Chondrocyte (in vitro differentiated cells): ENCODE measurements around the gene PCSK9. TPM values are rescaled to one million over a fixed set of nuclear protein-coding genes. Genes with fewer than 3 reads are reported as not detected.

Source experiments
- DNase-seq: peaks from one replicate; pipeline ENCODE4 v3.0.0; 2021; ENCODE audit warnings: mixed read lengths, low spot score
- H3K27ac Mint-ChIP-seq: one replicate; pipeline ENCODE4 v1.8.0; 2021; ENCODE audit warnings: mild to moderate bottlenecking, moderate library complexity, mixed read lengths; ENCODE audit not compliant: unreplicated experiment
- H3K27me3 Mint-ChIP-seq: 2 replicates; pipeline ENCODE4 v1.8.0; 2021; ENCODE audit warnings: low read depth, mixed read lengths
- H3K36me3 Mint-ChIP-seq: 2 replicates; pipeline ENCODE4 v1.8.0; 2021; ENCODE audit warnings: low read depth, mixed read lengths
- H3K4me1 Mint-ChIP-seq: 2 replicates; pipeline ENCODE4 v1.8.0; 2021; ENCODE audit warnings: low read depth, mild to moderate bottlenecking, mixed read lengths
- H3K4me3 Mint-ChIP-seq: one replicate; pipeline ENCODE4 v1.8.0; 2021; ENCODE audit warnings: mild to moderate bottlenecking, moderate library complexity, mixed read lengths; ENCODE audit not compliant: unreplicated experiment
- H3K9me3 Mint-ChIP-seq: 2 replicates; pipeline ENCODE4 v1.8.0; 2021; ENCODE audit warnings: low read depth, mixed read lengths
- CTCF ChIP-seq: fragments of 200-600 bp; sonication (generic); IDR thresholded peaks from 2 replicates; pipeline ENCODE4 v1.5.0; 2021; ENCODE audit warnings: antibody characterized with exemption, mild to moderate bottlenecking, moderate library complexity
- total RNA-seq: library from RNA; stranded (reverse); gene quantifications from 3 replicates; pipeline ENCODE4 v1.2.1, GENCODE V29; 2021

PCSK9 gene
- total RNA-seq, 1 donor from 2014 or later: 0.60 TPM

GRCh38 chr1:55070293-55071164, 31.2 kb downstream of the PCSK9 start:
- DNase-seq: no peak
- Mint-ChIP-seq H3K27ac (no peak overlapping the region), H3K4me3 (no peak overlapping the region), H3K4me1 (peaks cover 8% of the 10 kb centered on the region), H3K27me3 (no peaks in the 10 kb centered on the region), H3K9me3 (no peaks in the 10 kb centered on the region), H3K36me3 (peaks cover 49% of the 10 kb centered on the region)
- TF ChIP-seq CTCF: no peak

- no peak overlapping the region for H3K27ac Mint-ChIP-seq
- no peaks in the 10 kb centered on the region for H3K27me3 Mint-ChIP-seq
- TF ChIP-seq CTCF: peak; percentile 75
- H3K9me3 Mint-ChIP-seq: no peaks in the 10 kb centered on the region
- peaks cover 49% of the 10 kb centered on the region for H3K36me3 Mint-ChIP-seq
- H3K4me3 Mint-ChIP-seq: no peak overlapping the region
- H3K4me1 Mint-ChIP-seq: peaks cover 3% of the 10 kb centered on the region
- DNase-seq: no peak
Observed at GRCh38 chr1:55071477-55071876, 32.1 kb downstream of the PCSK9 start.

- TF ChIP-seq CTCF: no peak
- H3K9me3 Mint-ChIP-seq: no peaks in the 10 kb centered on the region
- H3K4me1 Mint-ChIP-seq: peaks cover 3% of the 10 kb centered on the region
- H3K36me3 Mint-ChIP-seq: peaks cover 39% of the 10 kb centered on the region
- no peak for DNase-seq
- H3K27me3 Mint-ChIP-seq: no peaks in the 10 kb centered on the region
- no peak overlapping the region for H3K27ac Mint-ChIP-seq
- H3K4me3 Mint-ChIP-seq: no peak overlapping the region
Observed at GRCh38 chr1:55073187-55073916, 34.0 kb downstream of the PCSK9 start.

GRCh38 chr1:55074455-55074854, 35.1 kb downstream of the PCSK9 start:
- no peaks in the 10 kb centered on the region for H3K9me3 Mint-ChIP-seq
- H3K27ac Mint-ChIP-seq: no peak overlapping the region
- H3K27me3 Mint-ChIP-seq: no peaks in the 10 kb centered on the region
- no peak overlapping the region for H3K4me3 Mint-ChIP-seq
- peaks cover 31% of the 10 kb centered on the region for H3K36me3 Mint-ChIP-seq
- DNase-seq: no peak
- TF ChIP-seq CTCF: no peak
- peaks cover 3% of the 10 kb centered on the region for H3K4me1 Mint-ChIP-seq

- peaks cover 24% of the 10 kb centered on the region for H3K36me3 Mint-ChIP-seq
- no peak overlapping the region for H3K27ac Mint-ChIP-seq
- no peak for TF ChIP-seq CTCF
- peaks cover 13% of the 10 kb centered on the region for H3K4me1 Mint-ChIP-seq
- no peaks in the 10 kb centered on the region for H3K9me3 Mint-ChIP-seq
- no peaks in the 10 kb centered on the region for H3K27me3 Mint-ChIP-seq
- no peak for DNase-seq
- no peak overlapping the region for H3K4me3 Mint-ChIP-seq
Observed at GRCh38 chr1:55076356-55076755, 37.0 kb downstream of the PCSK9 start.
